Peyer's patch (tissue), 4 donors: ENCODE data around the gene ETV5.

ENCODE experiments used
- CTCF ChIP-seq, 6 experiments: fragments of 450-650 bp in 4 of 6; fragments of 200-600 bp in 2 of 6; sonication (generic) in 1 of 6; IDR thresholded peaks; one replicate each; pipeline ENCODE4 v1.5.1; 2017 to 2019; ENCODE audit warnings: antibody characterized with exemption in 6 of 6, mild to moderate bottlenecking in 3 of 6, moderate library complexity in 1 of 6
- POLR2A ChIP-seq, 2 donors: fragments of 450-650 bp; IDR thresholded peaks; one replicate each; pipeline ENCODE4 v1.5.1; 2017; ENCODE audit warnings: antibody characterized with exemption in 2 of 2, mild to moderate bottlenecking in 2 of 2, moderate library complexity in 2 of 2

- no peak for TF ChIP-seq CTCF (IDR thresholded peaks at IDR 0.05)
- TF ChIP-seq POLR2A (IDR thresholded peaks at IDR 0.05): no peak
Observed at GRCh38 chr3:186075931-186076567, 32.8 kb downstream of the ETV5 start.
